NCI-H526 treated with DMSO at 0.1 percent for 48 hours (cell line): Measurements from ENCODE around the gene SLC9A4.

Experiments used
- DNase-seq: peaks from one replicate; lab custom pipeline; 2025; lab: John Stamatoyannopoulos, UW

The SLC9A4 gene

GRCh38 chr2:102453501-102453900 is 19.5 kb upstream of the SLC9A4 start:
- no peak for DNase-seq

- DNase-seq, result no peak
These were observed 17.9 kb upstream of the SLC9A4 start for GRCh38 chr2:102455061-102455670.

GRCh38 chr2:102460467-102460866 is 12.6 kb upstream of the SLC9A4 start:
- no peak for DNase-seq

GRCh38 chr2:102461188-102461587 is 11.8 kb upstream of the SLC9A4 start:
- DNase-seq, result no peak

- DNase-seq, result no peak
These were observed 9.9 kb upstream of the SLC9A4 start for GRCh38 chr2:102463160-102463559.

GRCh38 chr2:102470168-102470567 is 2.9 kb upstream of the SLC9A4 start:
- DNase-seq, result no peak

- no peak for DNase-seq
These were observed 605 bp downstream of the SLC9A4 start for GRCh38 chr2:102473631-102474030.

- no peak for DNase-seq
These were observed 1.8 kb downstream of the SLC9A4 start for GRCh38 chr2:102474785-102475184.

- DNase-seq, result no peak
These were observed 5.9 kb downstream of the SLC9A4 start for GRCh38 chr2:102478686-102479470.

GRCh38 chr2:102480285-102481195 is 7.5 kb downstream of the SLC9A4 start:
- no peak for DNase-seq

GRCh38 chr2:102481931-102482330 is 8.9 kb downstream of the SLC9A4 start:
- DNase-seq, result no peak

GRCh38 chr2:102483086-102483485 is 10.1 kb downstream of the SLC9A4 start:
- DNase-seq, result no peak

- no peak for DNase-seq
These were observed 11.5 kb downstream of the SLC9A4 start for GRCh38 chr2:102484310-102485061.

GRCh38 chr2:102485147-102485785 is 12.2 kb downstream of the SLC9A4 start:
- DNase-seq, result no peak

GRCh38 chr2:102486941-102487702 is 14.1 kb downstream of the SLC9A4 start:
- DNase-seq, result no peak

GRCh38 chr2:102487761-102488462 is 14.9 kb downstream of the SLC9A4 start:
- DNase-seq, result no peak

GRCh38 chr2:102489646-102490045 is 16.6 kb downstream of the SLC9A4 start:
- DNase-seq, result no peak

- DNase-seq, result no peak
These were observed 19.0 kb downstream of the SLC9A4 start for GRCh38 chr2:102492006-102492405.

GRCh38 chr2:102494570-102494969 is 21.5 kb downstream of the SLC9A4 start:
- DNase-seq, result no peak

GRCh38 chr2:102498414-102498813 is 25.4 kb downstream of the SLC9A4 start:
- peak; percentile 39 for DNase-seq
